Duodenal mucosa (tissue), 2 donors: ENCODE results near the gene SIGLEC12.
A peak's percentile ranks its signal among the peaks of the same experiment; 100 is the strongest.

Experiments used
- H3K27ac ChIP-seq: one replicate; pipeline ENCODE4 v1.7.0; 2013; ENCODE audit warnings: low read depth, low read length
- H3K27me3 ChIP-seq, 2 donors: one replicate each; pipeline ENCODE4 v1.7.0; 2013; ENCODE audit warnings: low read length in 2 of 2, control low read depth in 1 of 2; ENCODE audit not compliant: insufficient read depth in 2 of 2, control insufficient read depth in 1 of 2
- H3K36me3 ChIP-seq, 2 donors: one replicate each; pipeline ENCODE4 v1.7.0; 2013; ENCODE audit warnings: low read length in 2 of 2, control low read depth in 1 of 2; ENCODE audit not compliant: insufficient read depth in 2 of 2, control insufficient read depth in 1 of 2
- H3K4me1 ChIP-seq, 2 donors: one replicate each; pipeline ENCODE4 v1.7.0; 2013; ENCODE audit warnings: low read length in 2 of 2, control low read depth in 1 of 2; ENCODE audit not compliant: insufficient read depth in 2 of 2, control insufficient read depth in 1 of 2
- H3K4me3 ChIP-seq, 2 donors: one replicate each; pipeline ENCODE4 v1.7.0; 2013; ENCODE audit warnings: low read length in 2 of 2, low read depth in 1 of 2
- H3K9ac ChIP-seq, 2 donors: one replicate each; pipeline ENCODE4 v1.7.0; 2013; ENCODE audit warnings: low read length in 2 of 2, low read depth in 1 of 2
- H3K9me3 ChIP-seq, 2 donors: one replicate each; pipeline ENCODE4 v1.7.0; 2013; ENCODE audit warnings: low read length in 2 of 2, control low read depth in 1 of 2; ENCODE audit not compliant: control insufficient read depth in 1 of 2

Gene SIGLEC12

GRCh38 chr19:51485960-51486660 lies 15.5 kb downstream of the SIGLEC12 start:
- Histone ChIP-seq H3K4me3 (no peak overlapping the region), H3K27me3 (no peaks in the 10 kb centered on the region), H3K9ac (no peak overlapping the region), H3K36me3 (peaks cover 0 to 24% of the 10 kb centered on the region in 2 donors), H3K4me1 (no peaks in the 10 kb centered on the region), H3K9me3 (no peaks in the 10 kb centered on the region), H3K27ac (no peak overlapping the region)

- Histone ChIP-seq H3K36me3 (peaks cover 0 to 22% of the 10 kb centered on the region in 2 donors), H3K27me3 (no peaks in the 10 kb centered on the region), H3K4me3 (peak overlapping the region; percentile 43 to 70), H3K9ac (no peak overlapping the region), H3K4me1 (peaks cover 2 to 16% of the 10 kb centered on the region in 2 donors), H3K27ac (no peak overlapping the region), H3K9me3 (no peaks in the 10 kb centered on the region)
Observed at GRCh38 chr19:51480590-51480989, 21.0 kb downstream of the SIGLEC12 start.

- Histone ChIP-seq H3K36me3 (peaks cover 0 to 17% of the 10 kb centered on the region in 2 donors), H3K9me3 (no peaks in the 10 kb centered on the region), H3K4me1 (peaks cover 6 to 19% of the 10 kb centered on the region in 2 donors), H3K27ac (no peak overlapping the region), H3K27me3 (no peaks in the 10 kb centered on the region), H3K9ac (peak overlapping the region in 1 of 2 donors; percentile 68), H3K4me3 (peak overlapping the region; percentile 66 to 70)
Observed at GRCh38 chr19:51479531-51480331, 21.9 kb downstream of the SIGLEC12 start.

- Histone ChIP-seq H3K9ac (peak within 1 kb of the TSS; percentile 68 to 74), H3K27me3 (no peaks in the 10 kb centered on the region), H3K4me3 (peak within 1 kb of the TSS; percentile 66 to 70), H3K4me1 (peaks cover 14 to 28% of the 10 kb centered on the region in 2 donors), H3K27ac (peak within 1 kb of the TSS; percentile 65), H3K9me3 (no peaks in the 10 kb centered on the region), H3K36me3 (peaks cover 0 to 9% of the 10 kb centered on the region in 2 donors)
Observed at GRCh38 chr19:51478381-51479234, 23.0 kb downstream of the SIGLEC12 start, which contains the start of gene CEACAM18. Gene CEACAM18, plus strand, starts transcription at chr19:51478539.

GRCh38 chr19:51477344-51477743 lies 24.3 kb downstream of the SIGLEC12 start:
- peaks cover 0 to 6% of the 10 kb centered on the region in 2 donors for H3K36me3 ChIP-seq
- no peak overlapping the region for H3K4me3 ChIP-seq
- H3K4me1 ChIP-seq, result peaks cover 22 to 38% of the 10 kb centered on the region in 2 donors
- no peaks in the 10 kb centered on the region for H3K27me3 ChIP-seq
- peak overlapping the region; percentile 54 for H3K27ac ChIP-seq
- no peak overlapping the region for H3K9ac ChIP-seq
- H3K9me3 ChIP-seq, result no peaks in the 10 kb centered on the region

GRCh38 chr19:51476164-51476563 lies 25.4 kb downstream of the SIGLEC12 start:
- Histone ChIP-seq H3K4me3 (no peak overlapping the region), H3K9me3 (no peaks in the 10 kb centered on the region), H3K27me3 (no peaks in the 10 kb centered on the region), H3K27ac (no peak overlapping the region), H3K36me3 (peaks cover 0 to 3% of the 10 kb centered on the region in 2 donors), H3K9ac (no peak overlapping the region), H3K4me1 (peaks cover 23 to 40% of the 10 kb centered on the region in 2 donors)

- Histone ChIP-seq H3K27me3 (no peaks in the 10 kb centered on the region), H3K4me1 (peaks cover 25 to 40% of the 10 kb centered on the region in 2 donors), H3K9me3 (no peaks in the 10 kb centered on the region), H3K4me3 (peak overlapping the region; percentile 33 to 44), H3K9ac (peak overlapping the region; percentile 34 to 43), H3K27ac (peak overlapping the region; percentile 80), H3K36me3 (no peaks in the 10 kb centered on the region)
Observed at GRCh38 chr19:51473009-51473707, 28.4 kb downstream of the SIGLEC12 start.

GRCh38 chr19:51472607-51473006 lies 29.0 kb downstream of the SIGLEC12 start:
- H3K27ac ChIP-seq, result no peak overlapping the region
- no peak overlapping the region for H3K4me3 ChIP-seq
- H3K36me3 ChIP-seq, result no peaks in the 10 kb centered on the region
- peak overlapping the region in 1 of 2 donors; percentile 1 for H3K9ac ChIP-seq
- H3K27me3 ChIP-seq, result no peaks in the 10 kb centered on the region
- no peaks in the 10 kb centered on the region for H3K9me3 ChIP-seq
- H3K4me1 ChIP-seq, result peaks cover 26 to 38% of the 10 kb centered on the region in 2 donors

GRCh38 chr19:51471527-51471926 lies 30.1 kb downstream of the SIGLEC12 start:
- Histone ChIP-seq H3K36me3 (no peaks in the 10 kb centered on the region), H3K4me1 (peaks cover 26 to 31% of the 10 kb centered on the region in 2 donors), H3K9ac (no peak overlapping the region), H3K27ac (no peak overlapping the region), H3K27me3 (no peaks in the 10 kb centered on the region), H3K4me3 (no peak overlapping the region), H3K9me3 (no peaks in the 10 kb centered on the region)
